Calu3 (cell line): ENCODE measurements around the gene CHST10. TPM values are rescaled to one million over a fixed set of nuclear protein-coding genes. Genes with fewer than 3 reads are reported as not detected.

Experiments used
- BruUV-seq: library from RNA; stranded (reverse); fragments of 400-500 nt; replicated peaks from 2 replicates; lab custom pipeline; 2021; lab: Mats Ljungman, UMichigan
- CTCF ChIA-PET: fragments of 300-600 bp; sonication (Branson Sonifier 250); formaldehyde crosslinking; loops from one replicate; lab custom pipeline; 2022; ENCODE audit warnings: antibody characterized with exemption; lab: Charles Lee
- DNase-seq: peaks from one replicate; pipeline ENCODE4 v3.0.0; 2022
- H3K27ac Mint-ChIP-seq: one replicate; pipeline ENCODE4 v1.8.0; 2022; ENCODE audit warnings: mixed read lengths; ENCODE audit not compliant: unreplicated experiment
- H3K27me3 Mint-ChIP-seq: one replicate; pipeline ENCODE4 v1.8.0; 2022; ENCODE audit warnings: mixed read lengths; ENCODE audit not compliant: unreplicated experiment
- H3K36me3 Mint-ChIP-seq: one replicate; pipeline ENCODE4 v1.8.0; 2022; ENCODE audit warnings: mild to moderate bottlenecking, moderate library complexity, mixed read lengths; ENCODE audit not compliant: insufficient read depth, unreplicated experiment
- H3K4me1 Mint-ChIP-seq: one replicate; pipeline ENCODE4 v1.8.0; 2022; ENCODE audit warnings: mild to moderate bottlenecking, low read depth, mixed read lengths; ENCODE audit not compliant: unreplicated experiment
- H3K4me3 Mint-ChIP-seq: one replicate; pipeline ENCODE4 v1.8.0; 2022; ENCODE audit warnings: mild to moderate bottlenecking, low read depth, moderate library complexity, mixed read lengths; ENCODE audit not compliant: unreplicated experiment
- H3K9me3 Mint-ChIP-seq: one replicate; pipeline ENCODE4 v1.8.0; 2022; ENCODE audit warnings: low read depth, mixed read lengths; ENCODE audit not compliant: unreplicated experiment
- intact Hi-C: fragments of 100-400 bp; cut with micrococcal nuclease; formaldehyde crosslinking; loops from one replicate; pipeline ENCODE4 v1.10.0; 2022; ENCODE audit not compliant: unreplicated experiment
- total RNA-seq: library from RNA; stranded (reverse); gene quantifications from 2 replicates; pipeline ENCODE4 v1.2.3, GENCODE V29; 2022
- TF ChIP-seq, protein P1 (sequence below): fragments of 200-600 bp; IDR thresholded peaks from one replicate; pipeline ENCODE4 v1.8.0; 2022; ENCODE audit warnings: antibody characterized with exemption; ENCODE audit not compliant: unreplicated experiment

Gene CHST10
- total RNA-seq, 1 experiment from 2014 or later: 15.5 TPM

DNA sequence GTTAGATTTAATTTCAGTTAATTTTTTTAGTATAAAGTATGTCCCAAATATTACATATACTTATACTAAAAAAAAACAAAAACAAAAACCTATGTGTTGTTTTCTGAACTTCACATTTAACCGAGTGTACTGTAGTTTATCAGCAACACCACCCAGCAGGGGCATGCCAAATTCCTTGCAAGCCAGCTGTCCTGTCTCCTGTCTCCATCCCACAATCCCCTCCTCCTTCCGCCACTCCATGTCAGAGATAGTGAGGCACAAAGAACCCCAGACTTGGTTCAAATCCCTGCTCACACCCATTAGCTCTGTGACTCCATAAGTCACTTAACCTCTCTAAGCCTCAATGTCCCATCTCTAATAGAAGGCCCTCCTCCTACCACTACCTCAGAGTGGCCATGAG is 9.4 kb downstream of the CHST10 start:
- no peak overlapping the region for H3K27ac Mint-ChIP-seq
- BruUV-seq: no TSS peak
- intact Hi-C loops: no loop called here
- CTCF ChIA-PET: no interaction called here
- no peaks in the 10 kb centered on the region for H3K27me3 Mint-ChIP-seq
- no peaks in the 10 kb centered on the region for H3K36me3 Mint-ChIP-seq
- H3K4me1 Mint-ChIP-seq: no peaks in the 10 kb centered on the region
- H3K4me3 Mint-ChIP-seq: no peak overlapping the region
- TF ChIP-seq, protein P1, sequence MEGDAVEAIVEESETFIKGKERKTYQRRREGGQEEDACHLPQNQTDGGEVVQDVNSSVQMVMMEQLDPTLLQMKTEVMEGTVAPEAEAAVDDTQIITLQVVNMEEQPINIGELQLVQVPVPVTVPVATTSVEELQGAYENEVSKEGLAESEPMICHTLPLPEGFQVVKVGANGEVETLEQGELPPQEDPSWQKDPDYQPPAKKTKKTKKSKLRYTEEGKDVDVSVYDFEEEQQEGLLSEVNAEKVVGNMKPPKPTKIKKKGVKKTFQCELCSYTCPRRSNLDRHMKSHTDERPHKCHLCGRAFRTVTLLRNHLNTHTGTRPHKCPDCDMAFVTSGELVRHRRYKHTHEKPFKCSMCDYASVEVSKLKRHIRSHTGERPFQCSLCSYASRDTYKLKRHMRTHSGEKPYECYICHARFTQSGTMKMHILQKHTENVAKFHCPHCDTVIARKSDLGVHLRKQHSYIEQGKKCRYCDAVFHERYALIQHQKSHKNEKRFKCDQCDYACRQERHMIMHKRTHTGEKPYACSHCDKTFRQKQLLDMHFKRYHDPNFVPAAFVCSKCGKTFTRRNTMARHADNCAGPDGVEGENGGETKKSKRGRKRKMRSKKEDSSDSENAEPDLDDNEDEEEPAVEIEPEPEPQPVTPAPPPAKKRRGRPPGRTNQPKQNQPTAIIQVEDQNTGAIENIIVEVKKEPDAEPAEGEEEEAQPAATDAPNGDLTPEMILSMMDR: no peak
- no peak for DNase-seq
- no peaks in the 10 kb centered on the region for H3K9me3 Mint-ChIP-seq

- CTCF ChIA-PET: interaction anchor here (0.6 kb wide), 1 partner anchor 350 kb away, joined by 6 read pairs; no protein-coding TSS in a partner anchor
- BruUV-seq: no TSS peak
- H3K9me3 Mint-ChIP-seq: no peaks in the 10 kb centered on the region
- no peak for DNase-seq
- intact Hi-C loops: no loop called here
- no peaks in the 10 kb centered on the region for H3K4me1 Mint-ChIP-seq
- H3K36me3 Mint-ChIP-seq: no peaks in the 10 kb centered on the region
- TF ChIP-seq, protein P1: no peak
- H3K27ac Mint-ChIP-seq: no peak overlapping the region
- H3K27me3 Mint-ChIP-seq: no peaks in the 10 kb centered on the region
- no peak overlapping the region for H3K4me3 Mint-ChIP-seq
Measured at GRCh38 chr2:100407563-100407962, 9.9 kb downstream of the CHST10 start.

- no peaks in the 10 kb centered on the region for H3K36me3 Mint-ChIP-seq
- no peaks in the 10 kb centered on the region for H3K27me3 Mint-ChIP-seq
- no peak overlapping the region for H3K4me3 Mint-ChIP-seq
- H3K4me1 Mint-ChIP-seq: no peaks in the 10 kb centered on the region
- TF ChIP-seq, protein P1: no peak
- DNase-seq: no peak
- no peak overlapping the region for H3K27ac Mint-ChIP-seq
- BruUV-seq: no TSS peak
- intact Hi-C loops: no loop called here
- H3K9me3 Mint-ChIP-seq: no peaks in the 10 kb centered on the region
- CTCF ChIA-PET: interaction anchor here (0.6 kb wide), 1 partner anchor 350 kb away, joined by 6 read pairs; no protein-coding TSS in a partner anchor
Measured at GRCh38 chr2:100407073-100407472, 10.4 kb downstream of the CHST10 start.

- no TSS peak for BruUV-seq
- TF ChIP-seq, protein P1: no peak
- DNase-seq: no peak
- intact Hi-C loops: no loop called here
- H3K4me1 Mint-ChIP-seq: no peaks in the 10 kb centered on the region
- no peaks in the 10 kb centered on the region for H3K27me3 Mint-ChIP-seq
- no peak overlapping the region for H3K27ac Mint-ChIP-seq
- H3K9me3 Mint-ChIP-seq: no peaks in the 10 kb centered on the region
- no peaks in the 10 kb centered on the region for H3K36me3 Mint-ChIP-seq
- H3K4me3 Mint-ChIP-seq: no peak overlapping the region
- CTCF ChIA-PET: no interaction called here
Measured at GRCh38 chr2:100406120-100406508, 11.4 kb downstream of the CHST10 start.
